ENCODE measurements around the gene PCED1A.

PCED1A gene

DNA sequence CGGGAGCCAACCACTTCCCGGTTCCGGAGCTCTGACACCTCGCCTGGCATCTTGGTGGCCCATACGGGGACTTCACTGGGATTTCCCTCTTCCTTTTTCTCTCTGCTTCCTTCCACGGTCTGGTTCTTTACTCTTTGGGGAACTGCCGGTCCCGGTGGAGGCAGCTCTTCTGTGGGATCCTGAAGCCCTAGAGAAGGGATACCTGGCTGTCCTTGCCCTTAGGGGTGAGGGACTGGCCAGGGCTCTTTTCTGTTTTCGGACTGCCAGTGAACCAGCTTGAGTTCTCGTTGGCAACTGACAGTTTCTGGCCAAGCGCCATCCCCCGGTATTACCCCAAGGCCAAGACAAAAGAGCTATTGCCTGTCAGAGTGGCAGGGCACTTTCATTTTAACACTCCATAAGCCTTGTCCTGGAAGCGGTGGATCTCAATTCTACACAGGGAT is 39.1 kb downstream of the PCED1A start:
- no peak for DNase-seq

DNA sequence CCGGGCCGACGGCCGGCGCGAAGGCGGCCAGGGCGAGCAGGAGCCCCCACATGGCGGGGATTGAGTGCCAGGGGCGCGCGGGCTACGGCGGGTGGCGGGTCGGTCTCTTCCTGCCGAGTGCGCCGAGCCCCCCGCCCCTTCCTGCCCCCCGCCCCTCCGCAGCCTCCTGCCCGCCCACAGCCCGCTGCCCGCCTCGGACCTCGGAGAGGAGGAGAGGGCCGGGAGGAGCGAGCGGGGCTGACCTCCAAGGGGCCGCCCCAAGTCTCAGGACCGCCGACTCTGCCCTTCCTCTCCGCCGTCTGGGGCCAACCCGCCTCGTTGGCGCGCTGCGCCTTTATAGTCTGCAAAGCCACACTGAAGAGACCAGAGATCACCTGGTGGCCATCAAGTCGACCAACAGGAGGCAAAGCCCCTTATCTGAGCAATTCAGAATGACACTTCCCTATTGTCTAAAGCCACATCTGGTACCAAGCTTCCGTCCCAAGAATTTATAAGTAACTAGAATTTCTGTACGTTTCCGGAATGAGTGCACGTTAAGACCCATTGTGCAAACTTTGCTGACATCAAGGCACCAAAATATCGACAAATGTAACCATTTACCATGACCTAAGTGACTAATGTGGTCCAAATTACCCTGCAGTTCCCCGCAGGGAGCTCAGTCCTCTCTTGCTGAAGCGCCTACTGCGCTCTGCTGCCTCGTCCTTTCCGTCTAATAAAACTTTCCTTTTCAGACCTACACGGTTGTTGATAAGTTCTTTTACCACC is 39.8 kb downstream of the PCED1A start, which contains the start of gene CPXM1:
Gene CPXM1, minus strand, starts transcription at position 107 of the 765 bp plus-strand sequence. Its CDS starts 55 bp downstream, at position 52.
- DNase-seq = no peak

DNA sequence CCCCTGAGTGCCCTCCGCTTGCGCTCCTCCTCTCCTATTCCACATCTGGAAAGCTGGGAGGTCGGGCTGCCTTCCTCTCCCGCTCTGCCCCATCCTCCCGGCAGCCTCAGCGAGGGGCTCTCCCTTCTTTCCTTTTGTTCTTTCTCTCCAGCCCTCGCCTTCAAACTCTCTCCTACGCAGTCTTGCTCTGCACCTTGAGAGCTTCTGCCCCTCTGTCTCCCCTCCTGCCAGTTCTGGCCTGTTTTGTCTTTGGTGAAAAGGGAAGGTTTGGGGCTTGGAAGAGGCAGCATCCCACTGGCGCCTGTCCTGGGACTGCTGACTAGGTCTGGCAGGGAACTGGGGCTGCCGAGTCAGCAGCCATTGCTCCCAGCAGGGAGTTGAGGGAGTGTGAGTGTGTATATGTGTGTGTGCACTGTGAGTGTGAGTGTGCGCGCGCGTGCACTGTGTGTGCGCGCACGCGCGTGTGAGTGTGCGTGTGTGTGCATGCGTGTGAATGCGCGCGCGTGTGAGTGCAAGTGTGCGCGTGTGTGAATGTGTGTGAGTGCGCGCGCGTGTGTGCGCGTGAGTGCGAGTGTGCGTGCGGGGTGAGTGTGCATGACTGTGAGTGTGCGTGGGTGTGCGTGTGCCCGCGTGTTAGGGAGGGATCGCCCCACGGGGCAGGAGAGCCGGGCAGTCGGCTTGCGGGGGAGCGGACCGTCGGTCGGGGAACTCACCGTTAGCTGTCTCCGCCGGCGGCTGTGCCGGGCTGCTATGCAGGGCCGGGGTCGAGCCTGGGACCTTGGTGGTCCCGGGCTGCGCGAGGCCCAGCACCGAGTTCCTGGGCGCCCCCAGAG is 40.6 kb downstream of the PCED1A start:
- DNase-seq = no peak

DNA sequence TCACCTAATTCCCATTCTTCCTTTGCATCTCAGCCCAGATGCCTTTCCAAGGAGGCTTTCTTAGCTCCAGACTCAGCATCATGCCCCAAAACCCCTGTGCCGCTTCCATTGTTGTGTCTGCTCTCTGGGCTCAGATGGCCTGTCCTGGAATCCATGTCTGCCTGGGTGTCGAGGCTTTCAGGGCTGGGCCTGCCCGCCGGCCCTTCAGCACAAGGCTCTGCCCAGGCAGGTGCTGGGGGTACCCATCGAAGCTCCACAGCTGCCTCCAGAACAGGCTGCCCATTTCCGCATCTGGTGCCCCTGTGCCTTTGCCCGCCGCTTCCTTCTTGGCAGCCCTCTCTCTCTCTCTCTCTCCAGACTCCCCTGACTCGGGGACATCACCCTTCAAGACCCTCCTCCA is 41.2 kb downstream of the PCED1A start:
- no peak for DNase-seq

DNA sequence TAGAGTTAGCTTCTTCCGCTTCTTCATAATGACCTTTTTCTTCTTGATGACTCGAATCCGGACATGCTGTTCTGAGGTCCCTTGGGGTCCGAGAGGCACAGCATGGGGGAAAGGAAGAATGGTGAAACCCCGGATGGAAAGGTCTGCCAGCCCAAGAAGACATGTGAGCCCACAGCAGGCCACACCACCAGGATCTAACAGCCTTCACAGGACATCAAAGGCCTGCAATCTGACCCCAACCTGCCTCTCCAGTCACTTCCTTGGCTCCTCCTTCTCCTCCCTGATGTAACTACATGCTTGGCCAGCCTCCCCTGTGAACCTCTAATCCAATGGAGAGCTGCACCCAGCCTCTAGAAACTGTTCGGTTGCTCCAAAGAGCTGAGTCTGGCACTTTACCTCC is 41.6 kb downstream of the PCED1A start:
- DNase-seq = no peak

DNA sequence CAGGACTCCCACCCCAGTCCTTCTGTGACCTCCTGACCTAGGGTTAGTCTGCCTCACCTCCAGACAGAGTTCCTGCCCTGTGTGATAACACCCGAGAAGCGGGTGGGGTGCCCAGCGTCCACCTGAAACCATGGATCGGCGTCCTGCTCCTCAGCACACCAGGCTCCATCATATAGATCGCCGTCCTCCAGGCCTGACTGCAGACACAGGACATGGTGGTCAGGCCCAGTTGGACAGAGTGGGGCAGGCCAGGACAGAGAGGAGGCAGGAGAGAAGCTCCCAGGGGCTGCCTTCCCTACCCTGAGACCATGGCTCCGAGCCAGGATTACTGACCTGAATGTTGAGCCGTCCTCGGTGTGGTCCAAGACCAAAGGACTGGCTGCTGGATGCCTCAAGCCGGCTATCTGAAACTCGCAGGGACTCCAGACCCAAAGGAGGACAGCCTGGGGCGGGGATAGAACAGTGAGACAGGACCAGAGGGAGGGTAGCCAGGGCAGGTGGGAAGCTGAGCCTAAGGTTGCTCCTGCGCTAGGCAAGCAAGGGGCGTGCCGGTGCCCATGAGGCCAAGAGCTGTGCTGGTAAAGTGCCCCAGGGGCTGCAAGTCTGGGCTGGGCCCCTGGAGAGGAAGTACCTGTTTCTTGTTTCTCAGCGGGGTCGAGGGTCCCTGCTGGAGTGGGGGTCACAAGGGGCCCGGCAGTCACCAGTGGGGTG is 42.2 kb downstream of the PCED1A start:
- no peak for DNase-seq

DNA sequence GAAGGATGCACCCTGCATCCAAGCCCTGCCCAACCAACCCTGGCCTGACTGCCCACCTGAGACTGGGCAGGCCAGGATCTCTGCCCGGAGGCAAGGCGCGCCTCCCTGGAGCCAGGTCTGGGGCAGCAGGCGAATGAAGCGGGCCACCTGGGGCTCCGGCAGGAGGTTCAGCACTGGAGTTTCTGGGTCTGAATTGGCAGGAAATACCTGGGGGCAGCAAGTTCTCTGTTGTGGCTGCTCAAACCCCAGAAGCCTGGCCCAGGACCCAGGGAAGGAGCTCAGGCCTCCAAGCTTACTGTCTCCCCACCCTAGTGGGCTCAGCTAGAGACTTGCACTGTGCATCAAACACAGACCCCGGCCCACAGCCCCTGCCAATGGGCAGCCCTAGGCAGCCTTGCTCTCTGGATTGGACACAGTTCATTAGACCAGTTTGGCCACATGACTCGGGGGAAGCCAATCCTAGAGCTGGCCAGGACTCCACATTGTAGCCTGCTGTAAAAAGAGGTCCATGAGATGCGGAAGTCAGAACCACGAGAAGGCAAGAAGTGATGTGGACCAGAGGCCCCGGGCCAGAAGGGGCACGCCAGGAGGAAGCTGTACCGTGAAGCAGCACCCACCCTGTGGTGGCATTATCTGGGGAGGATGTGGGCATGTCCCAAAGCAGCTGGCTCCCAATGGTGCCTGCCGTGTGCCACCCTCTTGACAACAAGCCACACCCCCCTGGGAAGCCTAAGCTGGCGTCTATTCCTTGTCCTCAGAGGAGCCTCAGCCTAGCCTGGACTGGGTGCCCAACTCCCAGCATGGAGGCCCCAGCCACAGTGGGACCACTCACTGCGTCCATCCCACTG is 43.1 kb downstream of the PCED1A start:
- DNase-seq = no peak

DNA sequence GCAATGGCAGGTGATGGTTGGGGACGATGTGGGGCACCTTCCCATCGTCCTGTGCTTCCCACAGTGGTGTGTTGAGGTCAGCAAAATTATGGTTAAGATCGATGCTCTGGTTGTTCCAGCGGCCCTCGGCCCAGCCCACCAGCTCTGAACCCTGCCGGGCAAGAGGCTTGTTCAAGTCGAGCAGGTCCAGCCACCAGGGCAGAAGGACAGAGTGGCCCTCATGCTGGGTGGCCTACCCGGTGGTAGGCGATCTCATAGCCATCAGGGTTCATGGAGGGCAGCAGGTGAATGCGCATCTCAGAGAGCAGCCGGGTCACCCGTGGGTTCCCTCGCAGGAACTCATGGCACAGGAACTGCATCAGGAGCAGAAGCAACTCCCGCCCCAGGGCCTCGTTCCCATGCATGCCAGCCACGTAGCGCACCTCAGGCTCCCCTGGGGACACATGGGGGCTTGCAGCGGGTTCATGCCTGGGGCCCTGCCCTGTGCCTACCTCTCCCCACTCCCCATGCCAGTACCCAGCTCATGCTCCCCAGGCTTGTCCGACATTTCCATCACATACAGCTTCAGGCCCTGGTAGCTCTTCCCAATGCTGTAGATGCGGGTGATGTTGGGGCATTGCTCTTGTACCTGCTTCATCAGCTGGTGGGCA is 44.3 kb downstream of the PCED1A start:
- DNase-seq = no peak

DNA sequence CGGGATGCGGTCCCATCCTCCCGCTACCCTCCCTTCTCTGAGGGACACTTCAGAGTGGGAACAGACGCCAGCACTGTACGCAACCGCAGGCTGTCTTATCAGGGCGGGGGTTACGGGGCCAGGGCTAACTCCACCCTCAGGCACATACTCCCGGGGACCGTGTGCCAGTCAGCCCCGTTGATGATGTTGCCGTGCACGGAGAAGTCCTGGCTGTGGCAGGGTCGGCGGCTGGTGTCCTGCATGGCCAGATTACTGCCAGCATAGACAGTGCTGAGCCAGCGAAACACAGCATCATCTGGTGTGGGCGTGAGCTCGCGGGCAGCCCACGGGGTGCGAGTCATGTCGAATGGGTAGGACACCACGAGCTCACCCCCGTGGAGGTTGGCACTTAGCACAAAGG is 45.0 kb downstream of the PCED1A start:
- no peak for DNase-seq

DNA sequence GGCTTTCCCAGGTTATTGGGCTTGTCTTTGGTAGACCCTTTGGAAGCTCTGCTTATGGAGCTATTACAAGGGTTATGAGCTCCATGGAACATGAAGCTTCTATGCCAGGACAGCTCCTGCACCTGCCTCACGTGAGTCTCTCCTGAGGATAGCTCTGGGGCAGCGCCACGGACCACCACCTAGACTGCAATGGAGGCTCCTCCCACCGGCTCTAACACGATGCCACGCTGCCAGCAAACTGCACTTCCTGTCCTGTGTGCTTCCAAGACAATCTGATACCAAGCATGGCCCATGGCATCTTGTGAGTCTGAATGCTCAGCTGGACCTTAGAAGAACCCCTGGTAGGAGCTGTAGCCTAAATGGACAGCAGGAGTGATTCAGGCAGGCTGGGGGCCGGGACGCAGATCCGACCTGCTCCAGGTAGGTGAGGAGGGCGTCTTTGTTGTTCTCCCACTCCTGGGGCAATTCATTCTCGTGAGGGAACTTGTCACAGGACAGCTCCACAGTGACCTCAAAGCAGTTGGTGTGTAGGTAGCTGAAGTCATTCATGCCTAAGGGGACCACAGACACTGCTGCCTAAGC is 45.5 kb downstream of the PCED1A start:
- no peak for DNase-seq

DNA sequence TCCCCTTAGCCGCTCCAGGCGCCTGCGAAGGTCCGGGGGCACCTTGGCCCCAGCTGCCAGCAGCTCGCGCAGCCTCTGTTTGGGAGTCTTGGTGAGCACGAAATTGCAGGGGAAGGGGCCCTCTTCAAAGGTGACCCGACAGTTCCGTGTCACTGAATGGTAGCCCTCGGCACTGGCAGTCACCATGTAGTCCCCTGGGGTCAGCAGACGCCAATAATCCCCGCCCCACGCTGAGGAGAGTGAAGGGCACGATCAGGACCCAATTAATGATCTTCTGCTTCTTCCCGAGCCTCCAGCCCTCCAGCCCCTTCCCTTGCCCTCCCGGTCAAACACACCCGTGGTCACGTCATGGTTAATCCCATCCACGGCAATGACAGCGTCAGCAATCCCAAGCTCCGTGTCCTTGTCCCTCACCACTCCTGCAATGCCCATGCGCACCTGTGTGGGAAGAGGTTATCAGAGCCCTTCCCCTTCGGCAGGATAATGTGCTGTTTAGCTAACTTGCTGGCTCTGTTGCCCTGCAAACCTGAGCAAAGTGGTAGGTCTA is 46.2 kb downstream of the PCED1A start:
- DNase-seq = no peak

DNA sequence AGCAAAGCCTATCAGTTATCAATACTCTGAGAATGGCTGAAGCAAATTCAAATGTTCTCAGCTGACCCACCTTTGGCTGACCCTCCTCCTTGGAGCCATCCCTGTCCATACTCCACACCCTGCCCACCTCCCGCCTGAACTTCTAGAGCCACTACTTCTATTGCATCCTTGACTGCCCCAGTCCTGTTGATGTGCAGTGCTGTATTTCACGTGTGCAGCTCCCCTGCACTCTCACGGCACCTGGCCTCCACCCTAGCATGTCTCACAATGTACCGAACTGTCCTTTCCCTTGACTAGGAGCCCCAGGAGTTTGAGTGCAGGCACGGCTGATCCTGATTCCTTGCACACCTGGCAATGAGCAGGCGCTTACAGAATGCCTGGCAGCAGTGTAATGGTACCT is 47.0 kb downstream of the PCED1A start:
- no peak for DNase-seq

Measured in hippocampal formation (tissue), 2 donors.